ENCODE data around the gene UBE2O.

DNA sequence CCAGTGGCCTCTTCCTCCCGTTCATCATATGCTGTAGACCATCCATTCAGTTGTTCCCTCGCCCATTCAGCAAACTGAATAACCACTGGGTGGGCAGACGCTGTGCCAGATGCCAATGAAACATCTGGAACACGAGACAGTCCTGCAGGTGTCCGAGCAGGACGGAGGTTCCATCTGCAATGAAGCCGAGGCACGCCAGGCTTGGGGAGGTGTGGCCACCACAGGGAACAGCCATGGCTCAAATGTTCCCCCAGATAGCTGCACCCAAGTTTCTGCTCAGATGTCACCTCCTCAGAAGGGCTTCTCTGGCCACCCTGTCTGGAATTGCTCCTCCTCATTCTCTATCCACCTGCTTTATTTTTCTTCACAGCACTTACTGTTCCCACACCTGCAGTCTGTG lies 30.5 kb downstream of the UBE2O start:
- TF ChIP-seq ZC3H10 (CRISPR knock-in tag; IDR thresholded peaks at IDR 0.05) (no peak), BACH2 (CRISPR knock-in tag; IDR thresholded peaks at IDR 0.05; ENCODE audit: borderline replicate concordance) (no peak), OSR1 (CRISPR knock-in tag; IDR thresholded peaks at IDR 0.05) (no peak), ZNF70 (CRISPR knock-in tag; IDR thresholded peaks at IDR 0.05) (no peak)
